ENCODE data around the gene MAN1B1. TPM values are rescaled to one million over a fixed set of nuclear protein-coding genes. Genes with fewer than 3 reads are reported as not detected.

MAN1B1 gene
- total and polyA plus RNA-seq, 4 donors: 19.9 to 31.8 (median 26.5) TPM

- TF ChIP-seq, protein P1, sequence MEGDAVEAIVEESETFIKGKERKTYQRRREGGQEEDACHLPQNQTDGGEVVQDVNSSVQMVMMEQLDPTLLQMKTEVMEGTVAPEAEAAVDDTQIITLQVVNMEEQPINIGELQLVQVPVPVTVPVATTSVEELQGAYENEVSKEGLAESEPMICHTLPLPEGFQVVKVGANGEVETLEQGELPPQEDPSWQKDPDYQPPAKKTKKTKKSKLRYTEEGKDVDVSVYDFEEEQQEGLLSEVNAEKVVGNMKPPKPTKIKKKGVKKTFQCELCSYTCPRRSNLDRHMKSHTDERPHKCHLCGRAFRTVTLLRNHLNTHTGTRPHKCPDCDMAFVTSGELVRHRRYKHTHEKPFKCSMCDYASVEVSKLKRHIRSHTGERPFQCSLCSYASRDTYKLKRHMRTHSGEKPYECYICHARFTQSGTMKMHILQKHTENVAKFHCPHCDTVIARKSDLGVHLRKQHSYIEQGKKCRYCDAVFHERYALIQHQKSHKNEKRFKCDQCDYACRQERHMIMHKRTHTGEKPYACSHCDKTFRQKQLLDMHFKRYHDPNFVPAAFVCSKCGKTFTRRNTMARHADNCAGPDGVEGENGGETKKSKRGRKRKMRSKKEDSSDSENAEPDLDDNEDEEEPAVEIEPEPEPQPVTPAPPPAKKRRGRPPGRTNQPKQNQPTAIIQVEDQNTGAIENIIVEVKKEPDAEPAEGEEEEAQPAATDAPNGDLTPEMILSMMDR (IDR thresholded peaks at IDR 0.05; ENCODE audit: low read depth, low read length, missing input control): no peak
- TF ChIP-seq HNF4A (conservative IDR thresholded peaks at IDR 0.05) (no peak), ZBTB33 (IDR thresholded peaks at IDR 0.05) (no peak)
Observed at GRCh38 chr9:137140151-137141012, 53.6 kb downstream of the MAN1B1 start (continued).

GRCh38 chr9:137141050-137141810 lies 54.4 kb downstream of the MAN1B1 start:
- H3K27me3 ChIP-seq (ENCODE audit: control insufficient read depth in 4 of 4, insufficient read depth in 4 of 4, low read length in 3 of 4): peaks cover 7 to 16% (median 9%) of the 10 kb centered on the region in 4 donors
- H3K36me3 ChIP-seq (ENCODE audit: control insufficient read depth in 4 of 4, insufficient read depth in 3 of 4, low read depth in 1 of 4, low read length in 3 of 4): no peaks in the 10 kb centered on the region
- WGBS: 73% methylated on average over 17 of the region's 17 CpGs
- DNase-seq (ENCODE audit: low spot score): no peak
- H3K9me3 ChIP-seq (ENCODE audit: control insufficient read depth in 4 of 4, low read length in 3 of 4): no peaks in the 10 kb centered on the region
- H3K9ac ChIP-seq (ENCODE audit: low read depth in 1 of 2, low read length in 2 of 2): no peak overlapping the region
- no peaks in the 10 kb centered on the region for H3K4me1 ChIP-seq (ENCODE audit: control insufficient read depth in 4 of 4, insufficient read depth in 4 of 4, low read length in 3 of 4)
- no peak overlapping the region for H3K4me3 ChIP-seq (ENCODE audit: low read depth in 1 of 3, low read length in 3 of 3)
- TF ChIP-seq FOXA1 (IDR thresholded peaks at IDR 0.05) (no peak), FOXA2 (IDR thresholded peaks at IDR 0.05) (no peak), REST (IDR thresholded peaks at IDR 0.05) (no peak), EGR1 (IDR thresholded peaks at IDR 0.05; ENCODE audit: low read depth in 2 of 2) (no peak), NR2F2 (IDR thresholded peaks at IDR 0.05) (no peak), RAD21 (IDR thresholded peaks at IDR 0.05) (no peak), RXRA (IDR thresholded peaks at IDR 0.05) (no peak), HNF4G (IDR thresholded peaks at IDR 0.05) (no peak), ZBTB33 (IDR thresholded peaks at IDR 0.05) (no peak)
- TF ChIP-seq, protein P2, sequence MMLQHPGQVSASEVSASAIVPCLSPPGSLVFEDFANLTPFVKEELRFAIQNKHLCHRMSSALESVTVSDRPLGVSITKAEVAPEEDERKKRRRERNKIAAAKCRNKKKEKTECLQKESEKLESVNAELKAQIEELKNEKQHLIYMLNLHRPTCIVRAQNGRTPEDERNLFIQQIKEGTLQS (IDR thresholded peaks at IDR 0.05): no peak
- no peak overlapping the region for H3K27ac ChIP-seq (ENCODE audit: low read depth in 1 of 2, low read length in 2 of 2)
